OCI-LY1 (cell line): Measurements from ENCODE around the gene THBS4.

Experiments
- EZH2 ChIP-seq: fragments of 200-600 bp; sonication (generic), shearing (Covaris generic); IDR thresholded peaks from 2 replicates; pipeline ENCODE4 v1.8.0; 2017; ENCODE audit warnings: borderline replicate concordance, mixed run types, mild to moderate bottlenecking, antibody characterized with exemption, low read length, moderate library complexity, mixed read lengths
- TF ChIP-seq, protein P1 (sequence below): fragments of 200-600 bp; sonication (generic), shearing (Covaris generic); IDR thresholded peaks from 2 replicates; pipeline ENCODE4 v1.5.1; 2017; ENCODE audit warnings: mild to moderate bottlenecking, antibody characterized with exemption, low read length, moderate library complexity, mixed read lengths

DNA sequence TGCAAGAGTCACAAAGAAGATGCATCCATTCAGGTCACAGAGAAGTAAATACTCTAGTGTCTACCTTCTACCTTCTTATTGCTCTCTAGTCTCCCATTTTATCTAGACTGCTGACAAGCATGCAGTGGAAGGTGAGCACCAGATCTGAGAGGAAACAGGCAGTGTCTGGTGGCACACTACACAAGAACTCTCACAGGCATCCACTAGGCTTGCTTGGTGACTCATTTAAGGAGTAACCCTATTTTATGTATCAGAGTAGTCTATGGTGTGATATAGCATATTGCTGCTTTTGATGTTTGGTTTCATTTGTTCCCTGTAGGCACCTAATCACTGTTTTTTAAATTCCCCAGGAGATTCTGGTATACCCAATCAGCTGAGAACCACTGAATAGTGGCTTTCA lies 1.6 kb upstream of the THBS4 start:
- TF ChIP-seq, protein P1, sequence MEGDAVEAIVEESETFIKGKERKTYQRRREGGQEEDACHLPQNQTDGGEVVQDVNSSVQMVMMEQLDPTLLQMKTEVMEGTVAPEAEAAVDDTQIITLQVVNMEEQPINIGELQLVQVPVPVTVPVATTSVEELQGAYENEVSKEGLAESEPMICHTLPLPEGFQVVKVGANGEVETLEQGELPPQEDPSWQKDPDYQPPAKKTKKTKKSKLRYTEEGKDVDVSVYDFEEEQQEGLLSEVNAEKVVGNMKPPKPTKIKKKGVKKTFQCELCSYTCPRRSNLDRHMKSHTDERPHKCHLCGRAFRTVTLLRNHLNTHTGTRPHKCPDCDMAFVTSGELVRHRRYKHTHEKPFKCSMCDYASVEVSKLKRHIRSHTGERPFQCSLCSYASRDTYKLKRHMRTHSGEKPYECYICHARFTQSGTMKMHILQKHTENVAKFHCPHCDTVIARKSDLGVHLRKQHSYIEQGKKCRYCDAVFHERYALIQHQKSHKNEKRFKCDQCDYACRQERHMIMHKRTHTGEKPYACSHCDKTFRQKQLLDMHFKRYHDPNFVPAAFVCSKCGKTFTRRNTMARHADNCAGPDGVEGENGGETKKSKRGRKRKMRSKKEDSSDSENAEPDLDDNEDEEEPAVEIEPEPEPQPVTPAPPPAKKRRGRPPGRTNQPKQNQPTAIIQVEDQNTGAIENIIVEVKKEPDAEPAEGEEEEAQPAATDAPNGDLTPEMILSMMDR, result no peak
- no peak for TF ChIP-seq EZH2
